ENCODE measurements around the gene RASSF6.

The RASSF6 gene

GRCh38 chr4:73523126-73523525 lies 97.1 kb downstream of the RASSF6 start:
- Histone ChIP-seq H3K9me3 (no peaks in the 10 kb centered on the region), H3K27me3 (no peaks in the 10 kb centered on the region), H3K4me3 (ENCODE audit: low read depth in 1 of 2, low read length in 1 of 2) (no peak overlapping the region), H3K4me1 (ENCODE audit: control insufficient read depth in 1 of 2, insufficient read depth in 1 of 2, low read depth in 1 of 2, low read length in 1 of 2) (no peaks in the 10 kb centered on the region), H3K36me3 (no peaks in the 10 kb centered on the region), H3K27ac (no peak overlapping the region)
- TF ChIP-seq CTCF (IDR thresholded peaks at IDR 0.05), result no peak
